Endothelial cell of umbilical vein (primary cell): Measurements from ENCODE around the gene PLEKHG3.

ENCODE experiments used
- CTCF ChIP-seq, 2 donors: IDR thresholded peaks; 1 replicate in 1 of 2; 2 replicates in 1 of 2; pipeline ENCODE4 v1.5.1; 2011; ENCODE audit warnings: low read length in 2 of 2, mild to moderate bottlenecking in 2 of 2, moderate library complexity in 2 of 2, control low read depth in 1 of 2, inconsistent platforms in 1 of 2, low read depth in 1 of 2; ENCODE audit not compliant: insufficient read depth in 1 of 2; ENCODE audit errors: extremely low read depth in 1 of 2
- JUN ChIP-seq: IDR thresholded peaks from 2 replicates; pipeline ENCODE4 v1.6.1; 2011; ENCODE audit warnings: borderline replicate concordance, low read depth; ENCODE audit not compliant: insufficient read length, insufficient read depth
- POLR2AphosphoS5 ChIP-seq: IDR thresholded peaks from 2 replicates; pipeline ENCODE4 v1.6.1; 2012; ENCODE audit warnings: low read depth, mild to moderate bottlenecking, control low read depth, low read length, moderate library complexity; ENCODE audit not compliant: insufficient read depth
- TF ChIP-seq, protein P1 (sequence below): IDR thresholded peaks from 2 replicates; pipeline ENCODE4 v1.6.1; 2011; ENCODE audit not compliant: insufficient read depth, insufficient read length

DNA sequence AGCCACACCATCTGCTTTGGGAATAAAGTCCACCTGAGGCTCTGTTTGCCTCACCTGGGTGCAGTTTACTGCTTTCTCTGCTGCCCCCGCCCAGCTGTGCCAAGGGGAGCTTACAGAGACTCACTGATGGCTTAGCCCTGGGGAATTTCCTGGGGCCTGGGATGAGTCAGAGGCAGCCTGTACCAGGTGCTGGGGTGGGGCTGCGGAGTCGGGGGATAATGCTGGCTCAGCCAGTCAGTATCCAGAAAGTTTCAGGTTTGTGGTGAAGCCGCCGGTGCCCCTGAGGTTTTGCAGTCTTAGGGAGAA lies 22.3 kb downstream of the PLEKHG3 start:
- TF ChIP-seq CTCF (IDR thresholded peaks at IDR 0.05; ENCODE audit: extremely low read depth in 1 of 2, insufficient read depth in 1 of 2, low read depth in 1 of 2, low read length in 2 of 2) (no peak), POLR2AphosphoS5 (no peak), JUN (no peak)
- TF ChIP-seq, protein P1, sequence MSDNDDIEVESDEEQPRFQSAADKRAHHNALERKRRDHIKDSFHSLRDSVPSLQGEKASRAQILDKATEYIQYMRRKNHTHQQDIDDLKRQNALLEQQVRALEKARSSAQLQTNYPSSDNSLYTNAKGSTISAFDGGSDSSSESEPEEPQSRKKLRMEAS = no peak
